HEK293 (cell line): ENCODE data around the gene DDB1.
A peak's percentile ranks its signal among the peaks of the same experiment; 100 is the strongest.

Experiments
- CTCF ChIA-PET: fragments of 350-600 bp; formaldehyde crosslinking; extraction: SDS; loops from one replicate; lab custom pipeline; 2021; ENCODE audit warnings: antibody characterized with exemption; lab: Yijun Ruan, JAX
- POLR2A ChIA-PET: fragments of 300-600 bp; formaldehyde crosslinking; extraction: SDS; loops from one replicate; lab custom pipeline; 2020; ENCODE audit warnings: antibody characterized with exemption, inconsistent platforms; lab: Yijun Ruan, JAX
- H3K27ac ChIP-seq: fragments of 200-500 bp; sonication (Bioruptor generic); 2 replicates; pipeline ENCODE4 v1.5.1; 2014; ENCODE audit warnings: low read depth, low read length, control low read depth, inconsistent platforms; ENCODE audit errors: extremely low read depth
- H3K36me3 ChIP-seq, 2 experiments: fragments of 200-500 bp in 1 of 2; sonication (Bioruptor generic) in 1 of 2; 1 replicate in 1 of 2; 2 replicates in 1 of 2; pipeline ENCODE4 v1.5.1; 2014 to 2017; ENCODE audit warnings: inconsistent platforms in 2 of 2, low read length in 2 of 2; ENCODE audit not compliant: control insufficient read depth in 2 of 2, insufficient read depth in 1 of 2
- H3K4me1 ChIP-seq: fragments of 200-500 bp; sonication (Bioruptor generic); 2 replicates; pipeline ENCODE4 v1.5.1; 2014; ENCODE audit warnings: mild to moderate bottlenecking, low read length, inconsistent platforms; ENCODE audit not compliant: control insufficient read depth, insufficient read depth
- H3K4me3 ChIP-seq: 2 replicates; pipeline ENCODE4 v1.5.1; 2011; ENCODE audit warnings: low read depth, mild to moderate bottlenecking, control low read depth, low read length, moderate library complexity
- H3K9me3 ChIP-seq: fragments of 200-500 bp; sonication (Bioruptor generic); 2 replicates; pipeline ENCODE4 v1.5.1; 2014; ENCODE audit warnings: low read depth, low read length, inconsistent platforms; ENCODE audit not compliant: control insufficient read depth, insufficient read depth
- KLF16 ChIP-seq: fragments of 450-650 bp; formaldehyde crosslinking; IDR thresholded peaks from 2 replicates; pipeline ENCODE4 v1.5.1; 2017; ENCODE audit warnings: missing biosample characterization, missing genetic modification characterization
- KLF9 ChIP-seq: fragments of 450-650 bp; formaldehyde crosslinking; IDR thresholded peaks from 2 replicates; pipeline ENCODE4 v1.5.1; 2016; ENCODE audit warnings: missing biosample characterization, missing genetic modification characterization, low read depth
- OVOL3 ChIP-seq: fragments of 450-650 bp; formaldehyde crosslinking; IDR thresholded peaks from 2 replicates; pipeline ENCODE4 v1.5.1; 2016; ENCODE audit warnings: missing biosample characterization, missing genetic modification characterization
- SCRT2 ChIP-seq: fragments of 450-650 bp; formaldehyde crosslinking; IDR thresholded peaks from 2 replicates; pipeline ENCODE4 v1.5.1; 2016; ENCODE audit warnings: missing biosample characterization, missing genetic modification characterization
- SP2 ChIP-seq: fragments of 450-650 bp; formaldehyde crosslinking; IDR thresholded peaks from 2 replicates; pipeline ENCODE4 v1.5.1; 2016; ENCODE audit warnings: missing biosample characterization, missing genetic modification characterization
- ZBTB1 ChIP-seq: fragments of 450-650 bp; formaldehyde crosslinking; IDR thresholded peaks from 2 replicates; pipeline ENCODE4 v1.5.1; 2016; ENCODE audit warnings: missing biosample characterization, missing genetic modification characterization
- ZFHX2 ChIP-seq: fragments of 450-650 bp; formaldehyde crosslinking; conservative IDR thresholded peaks from 2 replicates; pipeline ENCODE4 v1.5.1; 2016; ENCODE audit warnings: missing biosample characterization, missing genetic modification characterization
- ZFP41 ChIP-seq: fragments of 450-650 bp; formaldehyde crosslinking; IDR thresholded peaks from 2 replicates; pipeline ENCODE4 v1.5.1; 2016; ENCODE audit warnings: missing biosample characterization, missing genetic modification characterization, borderline replicate concordance
- ZIC2 ChIP-seq: fragments of 450-650 bp; formaldehyde crosslinking; IDR thresholded peaks from 2 replicates; pipeline ENCODE4 v1.5.1; 2016; ENCODE audit warnings: missing biosample characterization, missing genetic modification characterization
- ZNF121 ChIP-seq: fragments of 450-650 bp; formaldehyde crosslinking; IDR thresholded peaks from 2 replicates; pipeline ENCODE4 v1.5.1; 2016; ENCODE audit warnings: missing biosample characterization, missing genetic modification characterization
- ZNF24 ChIP-seq: fragments of 450-650 bp; formaldehyde crosslinking; IDR thresholded peaks from 2 replicates; pipeline ENCODE4 v1.5.1; 2016; ENCODE audit warnings: missing biosample characterization, missing genetic modification characterization
- ZNF248 ChIP-seq: fragments of 450-650 bp; formaldehyde crosslinking; IDR thresholded peaks from 2 replicates; pipeline ENCODE4 v1.5.1; 2017; ENCODE audit warnings: missing biosample characterization, missing genetic modification characterization
- ZNF341 ChIP-seq: fragments of 450-650 bp; formaldehyde crosslinking; IDR thresholded peaks from 2 replicates; pipeline ENCODE4; 2016; ENCODE audit warnings: low read depth, missing biosample characterization, missing genetic modification characterization
- ZNF350 ChIP-seq: fragments of 450-650 bp; formaldehyde crosslinking; IDR thresholded peaks from 2 replicates; pipeline ENCODE4 v1.5.0; 2017; ENCODE audit warnings: missing biosample characterization, mild to moderate bottlenecking, missing genetic modification characterization
- ZNF354C ChIP-seq: fragments of 450-650 bp; formaldehyde crosslinking; IDR thresholded peaks from 2 replicates; pipeline ENCODE4 v1.5.1; 2016; ENCODE audit warnings: missing biosample characterization, missing genetic modification characterization, low read depth, borderline replicate concordance
- ZNF473 ChIP-seq: fragments of 450-650 bp; formaldehyde crosslinking; IDR thresholded peaks from 2 replicates; pipeline ENCODE4 v1.5.1; 2017; ENCODE audit warnings: missing biosample characterization, missing genetic modification characterization
- ZNF677 ChIP-seq: fragments of 450-650 bp; IDR thresholded peaks from 2 replicates; pipeline ENCODE4 v1.5.0; 2018; ENCODE audit warnings: missing biosample characterization, mild to moderate bottlenecking, missing genetic modification characterization, moderate library complexity
- TF ChIP-seq, protein P1 (sequence below): fragments of 450-650 bp; formaldehyde crosslinking; IDR thresholded peaks from 2 replicates; pipeline ENCODE4 v1.5.1; 2016; ENCODE audit warnings: missing biosample characterization, missing genetic modification characterization
- TF ChIP-seq, protein P2 (sequence below): fragments of 450-650 bp; formaldehyde crosslinking; IDR thresholded peaks from 2 replicates; pipeline ENCODE4 v1.5.1; 2016; ENCODE audit warnings: missing biosample characterization, missing genetic modification characterization
- TF ChIP-seq, protein P3 (sequence below): fragments of 450-650 bp; formaldehyde crosslinking; IDR thresholded peaks from 2 replicates; pipeline ENCODE4 v1.5.1; 2016; ENCODE audit warnings: missing biosample characterization, missing genetic modification characterization
- TF ChIP-seq, protein P4 (sequence below): fragments of 450-650 bp; formaldehyde crosslinking; IDR thresholded peaks from 2 replicates; pipeline ENCODE4 v1.5.1; 2016; ENCODE audit warnings: missing biosample characterization, missing genetic modification characterization
- TF ChIP-seq, protein P5 (sequence below): fragments of 450-650 bp; IDR thresholded peaks from 2 replicates; pipeline ENCODE4 v1.5.1; 2018; ENCODE audit warnings: missing biosample characterization, mild to moderate bottlenecking, missing genetic modification characterization

DDB1 gene

DNA sequence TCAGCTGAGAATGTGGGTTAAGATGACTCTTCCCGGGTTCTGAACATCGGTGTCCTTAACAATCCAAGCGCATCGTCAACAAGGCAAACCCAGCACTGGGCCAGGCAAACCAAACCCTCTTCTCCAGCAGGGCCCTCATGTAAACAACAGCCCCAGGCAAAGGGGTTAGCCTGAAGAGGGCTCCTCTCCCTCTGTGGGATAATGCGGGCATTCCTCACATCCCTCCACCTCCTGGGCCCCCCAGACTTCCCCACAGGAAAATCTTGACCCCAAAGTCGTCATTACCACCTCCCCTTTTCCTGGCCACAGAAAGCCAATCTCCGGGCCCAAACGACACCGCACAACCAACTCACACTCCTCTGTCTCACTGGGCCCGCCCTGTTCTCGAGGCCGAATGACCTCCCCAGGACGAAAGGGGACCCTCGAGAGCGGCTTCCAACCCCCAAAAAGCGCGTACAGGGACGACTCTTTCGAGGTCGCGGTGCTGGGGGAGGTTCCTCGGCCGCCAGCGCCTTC, 566 bp downstream of the DDB1 start:
- peaks cover 0 to 39% of the 10 kb centered on the region in 2 experiments; a peak in 1 of 3 replicates for H3K36me3 ChIP-seq
- peak overlapping the region; percentile 69; the same call in 1 of the 2 replicates for H3K27ac ChIP-seq
- TF ChIP-seq, protein P1, sequence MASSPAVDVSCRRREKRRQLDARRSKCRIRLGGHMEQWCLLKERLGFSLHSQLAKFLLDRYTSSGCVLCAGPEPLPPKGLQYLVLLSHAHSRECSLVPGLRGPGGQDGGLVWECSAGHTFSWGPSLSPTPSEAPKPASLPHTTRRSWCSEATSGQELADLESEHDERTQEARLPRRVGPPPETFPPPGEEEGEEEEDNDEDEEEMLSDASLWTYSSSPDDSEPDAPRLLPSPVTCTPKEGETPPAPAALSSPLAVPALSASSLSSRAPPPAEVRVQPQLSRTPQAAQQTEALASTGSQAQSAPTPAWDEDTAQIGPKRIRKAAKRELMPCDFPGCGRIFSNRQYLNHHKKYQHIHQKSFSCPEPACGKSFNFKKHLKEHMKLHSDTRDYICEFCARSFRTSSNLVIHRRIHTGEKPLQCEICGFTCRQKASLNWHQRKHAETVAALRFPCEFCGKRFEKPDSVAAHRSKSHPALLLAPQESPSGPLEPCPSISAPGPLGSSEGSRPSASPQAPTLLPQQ (tag by site-specific recombination), result 0 out of 2 replicates have a peak, but pooled peaks have one; percentile 7
- no peak for TF ChIP-seq SP2 (tag by site-specific recombination)
- H3K4me1 ChIP-seq, result no peaks in the 10 kb centered on the region
- H3K4me3 ChIP-seq, result peak overlapping the region; percentile 99
- H3K9me3 ChIP-seq, result no peaks in the 10 kb centered on the region
- ChIA-PET CTCF (interaction anchor here (1.9 kb wide), 1 partner anchor 53 kb away, joined by 15 read pairs; no protein-coding TSS in a partner anchor), POLR2A (interaction anchor here (1.0 to 1.7 kb wide), 3 partner anchors 17 to 50 kb away, joined by 3 to 5 read pairs (median 4); partner anchors contain the start of genes CYB561A3 and TMEM138)

DNA sequence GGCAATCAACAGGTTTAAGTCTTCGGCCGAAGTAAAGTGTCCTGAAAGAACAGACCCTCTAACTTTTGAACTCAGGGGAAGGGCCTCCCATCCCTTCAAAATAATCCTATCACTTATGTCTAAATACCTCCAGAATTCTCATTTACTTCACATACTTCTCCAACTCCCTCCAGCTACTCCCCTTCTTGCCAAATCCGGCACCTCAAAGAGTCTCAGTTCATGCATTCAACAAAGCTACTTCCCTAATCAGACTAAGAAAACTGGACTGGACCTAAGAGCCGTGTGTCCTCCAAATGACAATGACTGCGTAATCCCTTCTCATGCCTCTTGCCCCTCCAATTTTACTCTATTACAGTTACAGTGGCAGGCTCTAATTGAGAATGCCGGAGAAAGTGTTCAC, 1.3 kb downstream of the DDB1 start:
- no peak overlapping the region for H3K27ac ChIP-seq
- TF ChIP-seq, protein P2, sequence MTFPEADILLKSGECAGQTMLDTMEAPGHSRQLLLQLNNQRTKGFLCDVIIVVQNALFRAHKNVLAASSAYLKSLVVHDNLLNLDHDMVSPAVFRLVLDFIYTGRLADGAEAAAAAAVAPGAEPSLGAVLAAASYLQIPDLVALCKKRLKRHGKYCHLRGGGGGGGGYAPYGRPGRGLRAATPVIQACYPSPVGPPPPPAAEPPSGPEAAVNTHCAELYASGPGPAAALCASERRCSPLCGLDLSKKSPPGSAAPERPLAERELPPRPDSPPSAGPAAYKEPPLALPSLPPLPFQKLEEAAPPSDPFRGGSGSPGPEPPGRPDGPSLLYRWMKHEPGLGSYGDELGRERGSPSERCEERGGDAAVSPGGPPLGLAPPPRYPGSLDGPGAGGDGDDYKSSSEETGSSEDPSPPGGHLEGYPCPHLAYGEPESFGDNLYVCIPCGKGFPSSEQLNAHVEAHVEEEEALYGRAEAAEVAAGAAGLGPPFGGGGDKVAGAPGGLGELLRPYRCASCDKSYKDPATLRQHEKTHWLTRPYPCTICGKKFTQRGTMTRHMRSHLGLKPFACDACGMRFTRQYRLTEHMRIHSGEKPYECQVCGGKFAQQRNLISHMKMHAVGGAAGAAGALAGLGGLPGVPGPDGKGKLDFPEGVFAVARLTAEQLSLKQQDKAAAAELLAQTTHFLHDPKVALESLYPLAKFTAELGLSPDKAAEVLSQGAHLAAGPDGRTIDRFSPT, result no peak
- TF ChIP-seq SCRT2 (tag by site-specific recombination), result 0 out of 2 replicates have a peak, but pooled peaks have one; percentile 4

DNA sequence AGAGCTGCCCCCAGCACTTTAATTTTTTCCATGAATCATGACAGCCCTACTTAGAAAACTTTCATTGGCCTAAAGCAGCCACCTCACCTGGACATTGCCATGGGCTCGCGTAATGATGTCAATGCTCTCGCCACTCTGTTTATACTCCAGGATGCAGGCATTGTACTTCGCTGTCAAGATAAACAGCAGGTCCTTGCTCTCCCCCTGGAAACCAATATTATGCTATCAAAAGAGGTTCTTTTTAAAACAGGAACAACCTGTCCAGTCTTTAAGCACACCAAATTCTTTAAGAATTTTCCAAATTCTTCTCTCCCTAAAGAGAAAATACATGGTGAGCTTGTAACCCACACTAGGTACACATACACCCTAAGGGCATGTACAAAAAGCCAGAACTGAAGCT, 3.0 kb downstream of the DDB1 start:
- Histone ChIP-seq H3K4me3 (no peak overlapping the region), H3K9me3 (no peaks in the 10 kb centered on the region), H3K4me1 (no peaks in the 10 kb centered on the region), H3K27ac (no peak overlapping the region), H3K36me3 (peaks cover 6 to 62% of the 10 kb centered on the region in 2 experiments; a peak in 2 of 3 replicates)
- POLR2A ChIA-PET, result interaction anchor here (1.1 kb wide), 1 partner anchor 32 kb away, joined by 4 read pairs; the partner anchor contains the start of genes CYB561A3 and TMEM138
- CTCF ChIA-PET, result interaction anchor here (0.6 kb wide), 1 partner anchor 55 kb away, joined by 3 read pairs; no protein-coding TSS in a partner anchor
- TF ChIP-seq ZNF24, result no peak
- no peak for TF ChIP-seq ZNF121 (tag by site-specific recombination)
- no peak for TF ChIP-seq ZNF677 (tag by site-specific recombination)
- TF ChIP-seq KLF9, result no peak
- TF ChIP-seq ZFP41 (tag by site-specific recombination), result no peak
- no peak for TF ChIP-seq ZIC2 (tag by site-specific recombination)
- TF ChIP-seq, protein P3, sequence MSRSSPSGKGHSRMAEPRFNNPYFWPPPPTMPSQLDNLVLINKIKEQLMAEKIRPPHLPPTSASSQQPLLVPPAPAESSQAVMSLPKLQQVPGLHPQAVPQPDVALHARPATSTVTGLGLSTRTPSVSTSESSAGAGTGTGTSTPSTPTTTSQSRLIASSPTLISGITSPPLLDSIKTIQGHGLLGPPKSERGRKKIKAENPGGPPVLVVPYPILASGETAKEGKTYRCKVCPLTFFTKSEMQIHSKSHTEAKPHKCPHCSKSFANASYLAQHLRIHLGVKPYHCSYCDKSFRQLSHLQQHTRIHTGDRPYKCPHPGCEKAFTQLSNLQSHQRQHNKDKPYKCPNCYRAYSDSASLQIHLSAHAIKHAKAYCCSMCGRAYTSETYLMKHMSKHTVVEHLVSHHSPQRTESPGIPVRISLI (tag by site-specific recombination), result no peak
- no peak for TF ChIP-seq ZNF341 (tag by site-specific recombination)
- no peak for TF ChIP-seq ZFHX2
- no peak for TF ChIP-seq KLF16 (tag by site-specific recombination)
- TF ChIP-seq, protein P4, sequence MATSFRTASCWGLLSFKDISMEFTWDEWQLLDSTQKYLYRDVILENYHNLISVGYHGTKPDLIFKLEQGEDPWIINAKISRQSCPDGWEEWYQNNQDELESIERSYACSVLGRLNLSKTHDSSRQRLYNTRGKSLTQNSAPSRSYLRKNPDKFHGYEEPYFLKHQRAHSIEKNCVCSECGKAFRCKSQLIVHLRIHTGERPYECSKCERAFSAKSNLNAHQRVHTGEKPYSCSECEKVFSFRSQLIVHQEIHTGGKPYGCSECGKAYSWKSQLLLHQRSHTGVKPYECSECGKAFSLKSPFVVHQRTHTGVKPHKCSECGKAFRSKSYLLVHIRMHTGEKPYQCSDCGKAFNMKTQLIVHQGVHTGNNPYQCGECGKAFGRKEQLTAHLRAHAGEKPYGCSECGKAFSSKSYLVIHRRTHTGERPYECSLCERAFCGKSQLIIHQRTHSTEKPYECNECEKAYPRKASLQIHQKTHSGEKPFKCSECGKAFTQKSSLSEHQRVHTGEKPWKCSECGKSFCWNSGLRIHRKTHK (tag by site-specific recombination), result no peak
- TF ChIP-seq OVOL3, result no peak
- TF ChIP-seq, protein P5, sequence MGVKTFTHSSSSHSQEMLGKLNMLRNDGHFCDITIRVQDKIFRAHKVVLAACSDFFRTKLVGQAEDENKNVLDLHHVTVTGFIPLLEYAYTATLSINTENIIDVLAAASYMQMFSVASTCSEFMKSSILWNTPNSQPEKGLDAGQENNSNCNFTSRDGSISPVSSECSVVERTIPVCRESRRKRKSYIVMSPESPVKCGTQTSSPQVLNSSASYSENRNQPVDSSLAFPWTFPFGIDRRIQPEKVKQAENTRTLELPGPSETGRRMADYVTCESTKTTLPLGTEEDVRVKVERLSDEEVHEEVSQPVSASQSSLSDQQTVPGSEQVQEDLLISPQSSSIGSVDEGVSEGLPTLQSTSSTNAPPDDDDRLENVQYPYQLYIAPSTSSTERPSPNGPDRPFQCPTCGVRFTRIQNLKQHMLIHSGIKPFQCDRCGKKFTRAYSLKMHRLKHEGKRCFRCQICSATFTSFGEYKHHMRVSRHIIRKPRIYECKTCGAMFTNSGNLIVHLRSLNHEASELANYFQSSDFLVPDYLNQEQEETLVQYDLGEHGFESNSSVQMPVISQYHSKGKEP, result no peak
- TF ChIP-seq ZNF248, result no peak
- TF ChIP-seq ZNF350 (tag by site-specific recombination), result no peak
- TF ChIP-seq ZBTB1 (tag by site-specific recombination), result no peak
- no peak for TF ChIP-seq ZNF354C (tag by site-specific recombination)
- no peak for TF ChIP-seq ZNF473 (tag by site-specific recombination)

More for the DNA sequence above, 1.3 kb downstream of the DDB1 start:
- POLR2A ChIA-PET, result interaction anchor here (0.5 to 1.2 kb wide), 3 partner anchors 16 to 62 kb away, joined by 3 to 4 read pairs (median 4); partner anchors contain the start of genes CYB561A3 and TMEM138
- CTCF ChIA-PET, result interaction anchor here (0.7 to 1.9 kb wide), 3 partner anchors 54 to 97 kb away, joined by 3 to 15 read pairs (median 4); partner anchors contain the start of gene TMEM216
- H3K9me3 ChIP-seq, result no peaks in the 10 kb centered on the region
- peak overlapping the region; percentile 99 for H3K4me3 ChIP-seq
- H3K36me3 ChIP-seq, result peaks cover 0 to 46% of the 10 kb centered on the region in 2 experiments; a peak in 1 of 3 replicates
- H3K4me1 ChIP-seq, result no peaks in the 10 kb centered on the region
